Calu3 (cell line): Measurements from ENCODE around the gene MYBPC2. TPM values are rescaled to one million over a fixed set of nuclear protein-coding genes. Genes with fewer than 3 reads are reported as not detected.

Experiments
- BruUV-seq: library from RNA; stranded (reverse); fragments of 400-500 nt; replicated peaks from 2 replicates; lab custom pipeline; 2021; lab: Mats Ljungman, UMichigan
- CTCF ChIA-PET: fragments of 300-600 bp; sonication (Branson Sonifier 250); formaldehyde crosslinking; loops from one replicate; lab custom pipeline; 2022; ENCODE audit warnings: antibody characterized with exemption; lab: Charles Lee
- DNase-seq: peaks from one replicate; pipeline ENCODE4 v3.0.0; 2022
- H3K27ac Mint-ChIP-seq: one replicate; pipeline ENCODE4 v1.8.0; 2022; ENCODE audit warnings: mixed read lengths; ENCODE audit not compliant: unreplicated experiment
- H3K27me3 Mint-ChIP-seq: one replicate; pipeline ENCODE4 v1.8.0; 2022; ENCODE audit warnings: mixed read lengths; ENCODE audit not compliant: unreplicated experiment
- H3K36me3 Mint-ChIP-seq: one replicate; pipeline ENCODE4 v1.8.0; 2022; ENCODE audit warnings: mild to moderate bottlenecking, moderate library complexity, mixed read lengths; ENCODE audit not compliant: insufficient read depth, unreplicated experiment
- H3K4me1 Mint-ChIP-seq: one replicate; pipeline ENCODE4 v1.8.0; 2022; ENCODE audit warnings: mild to moderate bottlenecking, low read depth, mixed read lengths; ENCODE audit not compliant: unreplicated experiment
- H3K4me3 Mint-ChIP-seq: one replicate; pipeline ENCODE4 v1.8.0; 2022; ENCODE audit warnings: mild to moderate bottlenecking, low read depth, moderate library complexity, mixed read lengths; ENCODE audit not compliant: unreplicated experiment
- H3K9me3 Mint-ChIP-seq: one replicate; pipeline ENCODE4 v1.8.0; 2022; ENCODE audit warnings: low read depth, mixed read lengths; ENCODE audit not compliant: unreplicated experiment
- CTCF ChIP-seq: fragments of 200-600 bp; IDR thresholded peaks from one replicate; pipeline ENCODE4 v1.8.0; 2022; ENCODE audit warnings: antibody characterized with exemption; ENCODE audit not compliant: unreplicated experiment
- intact Hi-C: fragments of 100-400 bp; cut with micrococcal nuclease; formaldehyde crosslinking; loops from one replicate; pipeline ENCODE4 v1.10.0; 2022; ENCODE audit not compliant: unreplicated experiment
- total RNA-seq: library from RNA; stranded (reverse); gene quantifications from 2 replicates; pipeline ENCODE4 v1.2.3, GENCODE V29; 2022

Gene MYBPC2
- total RNA-seq, 1 experiment from 2014 or later: not detected

GRCh38 chr19:50500060-50500752 lies 67.5 kb downstream of the MYBPC2 start:
- Mint-ChIP-seq H3K4me3 (no peak overlapping the region), H3K27ac (no peak overlapping the region), H3K4me1 (no peaks in the 10 kb centered on the region), H3K36me3 (no peaks in the 10 kb centered on the region), H3K27me3 (no peaks in the 10 kb centered on the region), H3K9me3 (no peaks in the 10 kb centered on the region)
- no TSS peak for BruUV-seq
- TF ChIP-seq CTCF: peak; percentile 30
- CTCF ChIA-PET: interaction anchor here (0.8 kb wide), 1 partner anchor 11 kb away, joined by 3 read pairs; the partner anchor contains the start of gene JOSD2
- DNase-seq: peak; percentile 44
- intact Hi-C loops: no loop called here

GRCh38 chr19:50500753-50501151 lies 68.1 kb downstream of the MYBPC2 start:
- H3K4me1 Mint-ChIP-seq: no peaks in the 10 kb centered on the region
- H3K27ac Mint-ChIP-seq: no peak overlapping the region
- H3K4me3 Mint-ChIP-seq: no peak overlapping the region
- H3K36me3 Mint-ChIP-seq: no peaks in the 10 kb centered on the region
- intact Hi-C loops: no loop called here
- no peaks in the 10 kb centered on the region for H3K9me3 Mint-ChIP-seq
- CTCF ChIA-PET: interaction anchor here (0.8 kb wide), 1 partner anchor 11 kb away, joined by 3 read pairs; the partner anchor contains the start of gene JOSD2
- no peak for DNase-seq
- no peaks in the 10 kb centered on the region for H3K27me3 Mint-ChIP-seq
- no TSS peak for BruUV-seq
- TF ChIP-seq CTCF: no peak

GRCh38 chr19:50501186-50501567 lies 68.5 kb downstream of the MYBPC2 start:
- no peak for TF ChIP-seq CTCF
- DNase-seq: no peak
- Mint-ChIP-seq H3K27me3 (no peaks in the 10 kb centered on the region), H3K27ac (no peak overlapping the region), H3K4me3 (no peak overlapping the region), H3K36me3 (no peaks in the 10 kb centered on the region), H3K4me1 (no peaks in the 10 kb centered on the region), H3K9me3 (no peaks in the 10 kb centered on the region)
- CTCF ChIA-PET: no interaction called here
- intact Hi-C loops: no loop called here
- BruUV-seq: no TSS peak

- H3K27ac Mint-ChIP-seq: no peak overlapping the region
- CTCF ChIA-PET: no interaction called here
- no peak for TF ChIP-seq CTCF
- H3K36me3 Mint-ChIP-seq: no peaks in the 10 kb centered on the region
- no peaks in the 10 kb centered on the region for H3K4me1 Mint-ChIP-seq
- DNase-seq: no peak
- H3K9me3 Mint-ChIP-seq: no peaks in the 10 kb centered on the region
- H3K27me3 Mint-ChIP-seq: no peaks in the 10 kb centered on the region
- intact Hi-C loops: no loop called here
- no TSS peak for BruUV-seq
- H3K4me3 Mint-ChIP-seq: no peak overlapping the region
Measured at GRCh38 chr19:50501568-50502475, 69.1 kb downstream of the MYBPC2 start.
